Astrocyte (in vitro differentiated cells and primary cell): Measurements from ENCODE around the gene OSBPL2. TPM values are rescaled to one million over a fixed set of nuclear protein-coding genes. Genes with fewer than 3 reads are reported as not detected.
A peak's percentile ranks its signal among the peaks of the same experiment; 100 is the strongest.

Source experiments
- DNase-seq: peaks from one replicate; pipeline ENCODE4 v3.0.0-alpha.2; 2010; ENCODE audit warnings: low read depth
- FAIRE-seq: peaks from 2 replicates; lab custom pipeline; 2011; peaks lifted over from hg19 to GRCh38; lab: Jason Lieb, UNC
- H2AFZ ChIP-seq: 2 replicates; pipeline ENCODE4 v1.6.0; 2012; ENCODE audit warnings: low read depth, low read length, inconsistent platforms
- H3K27ac ChIP-seq: 2 replicates; pipeline ENCODE4 v1.5.1; 2011; ENCODE audit warnings: low read depth, low read length, inconsistent platforms
- H3K27me3 ChIP-seq: 2 replicates; pipeline ENCODE4 v1.6.0; 2011; ENCODE audit warnings: low read length, inconsistent platforms; ENCODE audit not compliant: insufficient read depth
- H3K36me3 ChIP-seq: 2 replicates; pipeline ENCODE4 v1.5.1; 2011; ENCODE audit warnings: low read length, inconsistent platforms; ENCODE audit not compliant: insufficient read depth
- H3K4me1 ChIP-seq: 2 replicates; pipeline ENCODE4 v1.5.1; 2011; ENCODE audit warnings: low read length, inconsistent platforms; ENCODE audit not compliant: insufficient read depth
- H3K4me2 ChIP-seq: 2 replicates; pipeline ENCODE4 v1.6.0; 2012; ENCODE audit warnings: low read length, inconsistent platforms
- H3K4me3 ChIP-seq: 2 replicates; pipeline ENCODE4 v1.5.1; 2011; ENCODE audit warnings: low read depth, mild to moderate bottlenecking, low read length, inconsistent platforms; ENCODE audit not compliant: insufficient read depth
- H3K79me2 ChIP-seq: 2 replicates; pipeline ENCODE4 v1.6.0; 2012; ENCODE audit warnings: mild to moderate bottlenecking, low read length, inconsistent platforms; ENCODE audit not compliant: insufficient read depth
- H3K9ac ChIP-seq: 2 replicates; pipeline ENCODE4 v1.6.0; 2012; ENCODE audit warnings: mild to moderate bottlenecking, low read length, inconsistent platforms
- H3K9me3 ChIP-seq: 2 replicates; pipeline ENCODE4 v1.5.1; 2012; ENCODE audit warnings: low read depth, mild to moderate bottlenecking, low read length, inconsistent platforms; ENCODE audit not compliant: insufficient read depth
- H4K20me1 ChIP-seq: 2 replicates; pipeline ENCODE4 v1.6.0; 2012; ENCODE audit warnings: low read length, inconsistent platforms; ENCODE audit not compliant: insufficient read depth
- H3K27ac Mint-ChIP-seq: one replicate; pipeline ENCODE4 v1.8.0; 2021; ENCODE audit warnings: mild to moderate bottlenecking, mixed read lengths; ENCODE audit not compliant: unreplicated experiment
- H3K27me3 Mint-ChIP-seq: one replicate; pipeline ENCODE4 v1.8.0; 2021; ENCODE audit warnings: low read depth, mixed read lengths; ENCODE audit not compliant: unreplicated experiment
- H3K36me3 Mint-ChIP-seq: one replicate; pipeline ENCODE4 v1.8.0; 2021; ENCODE audit warnings: low read depth, mixed read lengths; ENCODE audit not compliant: unreplicated experiment
- H3K4me1 Mint-ChIP-seq: one replicate; pipeline ENCODE4 v1.8.0; 2021; ENCODE audit warnings: low read depth, mixed read lengths; ENCODE audit not compliant: unreplicated experiment
- H3K4me3 Mint-ChIP-seq: one replicate; pipeline ENCODE4 v1.8.0; 2021; ENCODE audit warnings: mild to moderate bottlenecking, moderate library complexity, mixed read lengths; ENCODE audit not compliant: unreplicated experiment
- H3K9me3 Mint-ChIP-seq: one replicate; pipeline ENCODE4 v1.8.0; 2021; ENCODE audit warnings: mild to moderate bottlenecking, mixed read lengths; ENCODE audit not compliant: unreplicated experiment
- EZH2 ChIP-seq: IDR thresholded peaks from 2 replicates; pipeline ENCODE4 v1.6.1; 2012; ENCODE audit warnings: mild to moderate bottlenecking, low read length, inconsistent platforms; ENCODE audit not compliant: insufficient read depth
- total RNA-seq: library from RNA; stranded (reverse); gene quantifications from 2 replicates; pipeline ENCODE4 v1.2.1, GENCODE V29; 2021
- TF ChIP-seq, protein P1 (sequence below): IDR thresholded peaks from 2 replicates; pipeline ENCODE4 v1.5.1; 2011; ENCODE audit warnings: low read depth, mild to moderate bottlenecking, inconsistent platforms, low read length, moderate library complexity; ENCODE audit not compliant: insufficient read depth

The OSBPL2 gene
- total RNA-seq, 1 donor from 2014 or later, result 60.3 TPM

DNA sequence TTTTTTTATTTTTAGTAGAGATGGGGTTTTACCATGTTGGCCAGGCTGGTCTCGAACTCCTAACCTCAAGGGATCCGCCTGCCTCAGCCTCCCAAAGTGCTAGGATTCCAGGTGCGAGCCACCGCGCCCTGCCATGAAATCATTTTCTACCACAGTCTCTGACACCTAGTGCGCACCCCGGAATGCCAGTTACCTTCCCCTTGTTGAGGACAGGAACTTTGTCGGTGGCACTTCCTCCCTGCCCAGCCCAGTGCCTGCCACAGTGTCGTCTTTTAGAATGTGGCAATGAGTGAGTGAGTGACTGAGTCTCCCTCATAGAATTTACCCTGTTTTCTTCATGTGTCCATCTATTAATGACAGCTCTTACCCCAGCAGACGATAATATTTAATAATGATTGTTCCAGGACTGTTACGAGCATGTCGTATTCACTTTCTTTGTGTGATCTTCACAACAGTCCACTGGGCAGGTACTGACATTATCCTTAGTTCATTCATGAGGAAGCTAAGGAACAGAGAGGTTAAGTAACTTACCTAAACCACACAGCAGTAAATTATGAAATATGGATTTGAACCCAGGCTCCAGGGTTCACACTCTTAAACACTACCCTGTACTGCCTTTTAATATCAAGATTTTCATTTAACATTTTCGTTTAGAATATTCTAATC lies 1.8 kb downstream of the OSBPL2 start:
- H3K36me3 Mint-ChIP-seq, result peaks cover 14% of the 10 kb centered on the region
- no peak for TF ChIP-seq EZH2
- TF ChIP-seq, protein P1, sequence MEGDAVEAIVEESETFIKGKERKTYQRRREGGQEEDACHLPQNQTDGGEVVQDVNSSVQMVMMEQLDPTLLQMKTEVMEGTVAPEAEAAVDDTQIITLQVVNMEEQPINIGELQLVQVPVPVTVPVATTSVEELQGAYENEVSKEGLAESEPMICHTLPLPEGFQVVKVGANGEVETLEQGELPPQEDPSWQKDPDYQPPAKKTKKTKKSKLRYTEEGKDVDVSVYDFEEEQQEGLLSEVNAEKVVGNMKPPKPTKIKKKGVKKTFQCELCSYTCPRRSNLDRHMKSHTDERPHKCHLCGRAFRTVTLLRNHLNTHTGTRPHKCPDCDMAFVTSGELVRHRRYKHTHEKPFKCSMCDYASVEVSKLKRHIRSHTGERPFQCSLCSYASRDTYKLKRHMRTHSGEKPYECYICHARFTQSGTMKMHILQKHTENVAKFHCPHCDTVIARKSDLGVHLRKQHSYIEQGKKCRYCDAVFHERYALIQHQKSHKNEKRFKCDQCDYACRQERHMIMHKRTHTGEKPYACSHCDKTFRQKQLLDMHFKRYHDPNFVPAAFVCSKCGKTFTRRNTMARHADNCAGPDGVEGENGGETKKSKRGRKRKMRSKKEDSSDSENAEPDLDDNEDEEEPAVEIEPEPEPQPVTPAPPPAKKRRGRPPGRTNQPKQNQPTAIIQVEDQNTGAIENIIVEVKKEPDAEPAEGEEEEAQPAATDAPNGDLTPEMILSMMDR, result no peak
- FAIRE-seq (no peak), DNase-seq (no peak)
- H3K27me3 Mint-ChIP-seq, result no peaks in the 10 kb centered on the region
- no peak overlapping the region for H3K27ac ChIP-seq
- H3K36me3 ChIP-seq, result no peaks in the 10 kb centered on the region
- H3K4me3 Mint-ChIP-seq, result peak overlapping the region; percentile 92
- H3K4me3 ChIP-seq, result no peak overlapping the region
- peaks cover 61% of the 10 kb centered on the region for H3K79me2 ChIP-seq
- H2AFZ ChIP-seq, result no peak overlapping the region
- H3K27ac Mint-ChIP-seq, result peak overlapping the region; percentile 29
- peak overlapping the region; percentile 86 for H3K4me2 ChIP-seq
- H3K27me3 ChIP-seq, result no peaks in the 10 kb centered on the region
- H3K9me3 ChIP-seq, result no peaks in the 10 kb centered on the region
- no peaks in the 10 kb centered on the region for H3K9me3 Mint-ChIP-seq
- H3K9ac ChIP-seq, result no peak overlapping the region
- H3K4me1 ChIP-seq, result peaks cover 9% of the 10 kb centered on the region
- H3K4me1 Mint-ChIP-seq, result peaks cover 8% of the 10 kb centered on the region
- H4K20me1 ChIP-seq, result peaks cover 60% of the 10 kb centered on the region

DNA sequence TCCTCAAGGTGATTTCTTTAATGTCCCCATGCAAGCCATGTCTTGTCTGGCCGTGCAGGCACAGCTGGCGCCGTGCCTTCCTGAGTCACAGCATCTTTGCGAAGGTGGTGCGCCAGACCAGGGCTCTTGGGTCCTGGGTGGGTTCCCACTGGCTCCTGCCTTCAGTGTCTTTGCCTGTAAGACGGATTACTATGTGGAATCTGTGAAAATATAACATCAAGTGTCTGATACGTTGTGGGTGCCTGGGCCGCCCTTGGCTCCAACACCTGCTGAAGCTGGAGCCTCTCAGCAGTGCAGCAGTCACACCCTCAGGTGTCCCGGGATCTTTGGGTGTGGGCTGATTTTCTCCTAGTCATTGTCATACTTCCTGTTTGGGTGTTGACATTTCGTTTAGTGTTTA lies 3.2 kb downstream of the OSBPL2 start:
- H3K27ac ChIP-seq, result no peak overlapping the region
- no peak for FAIRE-seq

More for the DNA sequence above, 3.2 kb downstream of the OSBPL2 start:
- Histone ChIP-seq H3K9ac (no peak overlapping the region), H3K9me3 (no peaks in the 10 kb centered on the region), H2AFZ (no peak overlapping the region), H3K4me3 (no peak overlapping the region), H3K4me1 (peaks cover 9% of the 10 kb centered on the region), H3K36me3 (no peaks in the 10 kb centered on the region), H3K4me2 (no peak overlapping the region), H4K20me1 (peaks cover 74% of the 10 kb centered on the region), H3K27me3 (no peaks in the 10 kb centered on the region), H3K79me2 (peaks cover 74% of the 10 kb centered on the region)
- H3K4me3 Mint-ChIP-seq, result no peak overlapping the region
- H3K4me1 Mint-ChIP-seq, result peaks cover 8% of the 10 kb centered on the region
- H3K36me3 Mint-ChIP-seq, result peaks cover 16% of the 10 kb centered on the region
- no peaks in the 10 kb centered on the region for H3K27me3 Mint-ChIP-seq
- DNase-seq, result no peak
- no peaks in the 10 kb centered on the region for H3K9me3 Mint-ChIP-seq
- H3K27ac Mint-ChIP-seq, result no peak overlapping the region
- TF ChIP-seq, protein P1, result no peak
- no peak for TF ChIP-seq EZH2
